Activated T-helper 1 cell treated with anti-CD3 and anti-CD28 coated beads, Interleukin-12 subunit alpha, Interleukin-12 subunit beta, Interleukin-2, Interleukin-4 antibody, amounts not matched to agents 30 ng/mL and 10 ng/mL and 1 ng/mL, durations not matched to agents 14 hours and 24 hours and 36 hours (primary cell): ENCODE results near the gene ERP27. TPM values are rescaled to one million over a fixed set of nuclear protein-coding genes. Genes with fewer than 3 reads are reported as not detected.

Source experiments
- DNase-seq: peaks from one replicate; pipeline ENCODE4 v3.0.0; 2021; ENCODE audit warnings: low spot score
- H3K27ac Mint-ChIP-seq: one replicate; pipeline ENCODE4 v1.8.0; 2021; ENCODE audit warnings: mild to moderate bottlenecking, mixed read lengths
- H3K27me3 Mint-ChIP-seq: one replicate; pipeline ENCODE4 v1.8.0; 2022; ENCODE audit warnings: mild to moderate bottlenecking, moderate library complexity, mixed read lengths; ENCODE audit not compliant: insufficient read depth
- H3K36me3 Mint-ChIP-seq: one replicate; pipeline ENCODE4 v1.8.0; 2021; ENCODE audit warnings: low read depth, mixed read lengths
- H3K4me1 Mint-ChIP-seq: one replicate; pipeline ENCODE4 v1.8.0; 2021; ENCODE audit warnings: low read depth, mixed read lengths
- H3K4me3 Mint-ChIP-seq: one replicate; pipeline ENCODE4 v1.8.0; 2021; ENCODE audit warnings: mild to moderate bottlenecking, moderate library complexity, mixed read lengths
- H3K9me3 Mint-ChIP-seq: one replicate; pipeline ENCODE4 v1.8.0; 2021; ENCODE audit warnings: mixed read lengths
- intact Hi-C: fragments of 100-400 bp; cut with micrococcal nuclease; formaldehyde crosslinking; loops from one replicate; pipeline ENCODE4 v1.15.1; 2024
- total RNA-seq: library from RNA; stranded (reverse); gene quantifications from 2 replicates; pipeline ENCODE4 v1.2.3, GENCODE V29; 2022

Gene ERP27
- total RNA-seq, 1 donor from 2014 or later: 2.2 TPM

DNA sequence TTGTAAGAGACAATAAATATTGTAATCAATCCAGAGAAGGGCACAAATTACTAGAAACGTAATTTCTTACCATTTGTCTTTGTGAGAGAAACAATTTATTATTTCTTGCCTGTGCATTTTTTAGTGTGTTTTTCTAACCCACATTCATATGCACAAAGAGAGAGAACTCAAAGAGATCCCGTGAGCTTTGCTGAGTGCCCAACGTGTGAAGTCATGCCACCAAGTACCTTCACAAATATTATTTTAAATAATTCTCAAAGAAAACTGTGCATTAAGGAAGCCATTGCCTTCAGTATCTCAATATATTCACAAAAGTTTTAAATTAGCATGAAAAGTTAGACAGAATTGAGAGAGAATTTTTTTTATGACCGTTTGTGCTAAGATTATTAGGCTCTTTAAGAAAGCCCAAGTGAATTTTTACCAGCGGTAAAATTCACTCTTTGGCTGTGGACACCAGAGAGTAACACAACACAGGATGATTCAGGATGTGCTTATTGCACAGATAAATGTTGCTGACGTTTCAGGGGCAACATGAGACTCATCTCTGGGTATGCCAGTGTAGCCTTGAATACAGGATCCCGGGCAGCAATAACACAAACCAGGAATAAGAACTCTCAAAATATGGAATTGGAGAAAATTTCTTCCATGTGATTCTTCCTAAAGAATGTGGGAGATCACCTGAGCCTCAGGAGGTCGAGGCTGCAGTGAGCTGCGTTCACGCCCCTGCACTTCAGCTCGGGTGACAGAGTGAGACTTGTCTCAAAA is 20.2 kb upstream of the ERP27 start:
- peaks cover 21% of the 10 kb centered on the region for H3K36me3 Mint-ChIP-seq
- peaks cover 69% of the 10 kb centered on the region for H3K4me1 Mint-ChIP-seq
- intact Hi-C loops: loop anchor here (5.0 kb wide), 1 partner anchor 591 kb away; the partner anchor contains the start of gene ATF7IP
- H3K27ac Mint-ChIP-seq: peak overlapping the region; percentile 97
- H3K9me3 Mint-ChIP-seq: no peaks in the 10 kb centered on the region
- H3K4me3 Mint-ChIP-seq: peak overlapping the region; percentile 97
- H3K27me3 Mint-ChIP-seq: no peaks in the 10 kb centered on the region
- no peak for DNase-seq

DNA sequence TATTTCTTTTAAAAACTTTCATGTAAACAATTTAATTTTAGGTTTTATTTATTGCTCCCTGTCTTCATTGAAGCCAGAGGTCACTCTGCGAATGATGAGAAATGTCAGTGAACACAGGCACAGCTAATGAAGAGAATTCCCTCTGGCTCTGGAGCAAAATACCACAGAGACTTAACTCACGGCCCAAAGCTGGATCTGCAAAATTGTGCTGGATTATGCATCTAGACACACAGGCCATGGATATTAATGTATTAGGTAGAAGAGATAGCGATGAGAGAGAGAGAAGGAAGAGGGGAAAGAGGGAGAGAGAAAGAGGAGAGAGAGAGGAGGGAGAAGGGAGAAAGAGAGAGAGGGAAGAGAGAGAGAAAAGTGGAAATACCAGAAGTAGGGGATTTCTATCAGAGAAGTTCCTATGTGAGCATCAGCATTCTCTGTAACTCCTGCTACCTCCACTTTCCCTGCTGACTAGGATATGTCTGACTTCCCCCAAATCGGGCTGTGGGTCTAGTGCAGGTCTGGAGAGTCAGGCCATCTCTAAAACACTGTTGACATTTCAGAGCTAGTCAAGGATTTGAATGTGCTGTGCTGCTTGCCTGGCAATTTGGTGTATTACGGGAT is 19.3 kb upstream of the ERP27 start:
- intact Hi-C loops: loop anchor here (5.0 kb wide), 1 partner anchor 590 kb away; the partner anchor contains the start of gene ATF7IP
- H3K27me3 Mint-ChIP-seq: no peaks in the 10 kb centered on the region
- H3K4me1 Mint-ChIP-seq: peaks cover 69% of the 10 kb centered on the region
- H3K27ac Mint-ChIP-seq: peak overlapping the region; percentile 97
- no peak for DNase-seq
- no peaks in the 10 kb centered on the region for H3K9me3 Mint-ChIP-seq
- peak overlapping the region; percentile 97 for H3K4me3 Mint-ChIP-seq
- peaks cover 21% of the 10 kb centered on the region for H3K36me3 Mint-ChIP-seq

DNA sequence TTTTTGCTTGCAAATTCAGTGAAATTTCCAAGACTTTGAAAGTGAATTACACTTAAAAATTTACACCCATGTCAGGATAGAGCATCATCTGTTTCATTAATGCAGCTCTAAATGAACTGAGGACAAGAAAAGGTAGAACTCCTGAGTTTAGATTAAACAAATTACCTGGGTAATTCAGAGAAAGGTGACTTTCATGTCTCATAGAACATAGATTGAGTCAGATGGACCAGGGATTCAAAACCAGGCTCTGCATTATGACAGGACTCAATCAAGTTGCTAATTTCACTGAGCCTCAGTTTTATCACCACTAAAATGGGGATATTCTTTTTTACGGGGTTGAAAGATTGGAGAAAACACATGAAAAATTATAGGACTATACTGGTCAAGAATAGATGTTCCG is 18.6 kb upstream of the ERP27 start:
- Mint-ChIP-seq H3K36me3 (peaks cover 24% of the 10 kb centered on the region), H3K9me3 (no peaks in the 10 kb centered on the region), H3K27me3 (no peaks in the 10 kb centered on the region), H3K4me1 (peaks cover 71% of the 10 kb centered on the region), H3K27ac (peak overlapping the region; percentile 97), H3K4me3 (peak overlapping the region; percentile 97)
- intact Hi-C loops: loop anchor here (5.0 kb wide), 1 partner anchor 590 kb away; the partner anchor contains the start of gene ATF7IP
- DNase-seq: no peak

DNA sequence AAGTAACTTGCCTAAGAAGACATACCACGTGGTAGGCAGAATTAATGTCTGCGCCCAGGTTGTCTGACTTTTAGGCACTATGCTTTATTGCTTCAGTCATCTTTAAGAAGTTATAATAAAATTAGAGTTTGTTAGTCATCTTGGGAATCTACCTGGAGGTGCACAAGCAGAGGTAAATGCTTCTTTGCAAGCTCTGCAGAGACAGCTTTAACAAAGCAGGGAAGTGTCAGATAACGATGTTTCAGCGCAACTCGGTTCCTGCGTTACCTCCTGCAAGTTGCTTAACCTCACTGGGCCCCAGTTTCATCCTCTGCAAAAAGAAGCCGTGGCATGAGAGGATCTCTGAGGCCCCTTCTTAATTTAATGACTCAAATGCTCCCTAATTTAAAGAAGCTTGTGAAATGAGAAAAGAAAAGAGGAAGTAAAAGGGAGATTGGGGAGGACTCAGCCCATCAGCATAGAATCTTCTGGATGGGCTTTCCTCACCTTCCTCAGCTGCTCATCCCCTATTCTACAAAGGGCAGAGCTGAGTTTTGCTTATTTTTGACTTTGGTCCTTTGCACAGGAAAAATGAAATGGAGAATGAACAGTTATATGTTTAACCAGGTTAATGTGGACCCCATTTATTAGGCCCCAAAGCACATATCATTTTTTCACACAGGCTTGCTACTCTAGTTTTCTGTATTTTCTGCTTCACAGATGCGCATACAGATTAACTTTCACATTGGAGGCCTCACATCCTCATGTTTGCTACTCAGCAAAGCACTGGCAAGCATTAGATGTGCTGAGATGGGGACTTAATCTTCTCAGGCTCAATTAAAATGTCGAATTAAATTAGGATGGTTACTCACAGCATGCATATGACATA is 17.9 kb upstream of the ERP27 start:
- H3K27me3 Mint-ChIP-seq: no peaks in the 10 kb centered on the region
- peak overlapping the region; percentile 97 for H3K4me3 Mint-ChIP-seq

DNA sequence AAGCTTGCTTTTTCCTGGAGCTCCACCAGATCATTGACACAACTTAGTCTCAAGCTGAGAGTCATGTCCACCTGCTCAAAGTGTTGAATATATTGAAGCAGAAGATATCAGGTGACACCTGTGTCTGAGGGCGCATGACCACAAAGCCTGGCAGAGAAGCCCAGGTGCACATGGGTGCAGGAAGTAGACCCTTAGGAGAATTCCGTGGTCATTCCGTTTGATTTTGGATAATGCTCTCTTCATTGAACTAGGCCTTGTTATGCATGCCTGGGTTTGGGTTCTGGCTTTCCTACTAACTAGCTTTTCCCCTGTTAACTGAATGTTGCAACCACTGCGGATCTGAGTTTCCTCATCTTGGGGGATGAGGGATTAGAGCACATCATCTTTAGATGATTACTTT is 15.9 kb upstream of the ERP27 start:
- H3K27ac Mint-ChIP-seq: peak overlapping the region; percentile 99
- H3K4me1 Mint-ChIP-seq: peaks cover 91% of the 10 kb centered on the region
- peak overlapping the region; percentile 77 for H3K4me3 Mint-ChIP-seq
- no peak for DNase-seq
- no peaks in the 10 kb centered on the region for H3K27me3 Mint-ChIP-seq
- H3K36me3 Mint-ChIP-seq: peaks cover 36% of the 10 kb centered on the region
- no peaks in the 10 kb centered on the region for H3K9me3 Mint-ChIP-seq
- intact Hi-C loops: loop anchor here (5.0 kb wide), 4 partner anchors 567 to 732 kb away; no protein-coding TSS in a partner anchor

More for the DNA sequence above, 17.9 kb upstream of the ERP27 start:
- H3K36me3 Mint-ChIP-seq: peaks cover 26% of the 10 kb centered on the region
- intact Hi-C loops: loop anchor here (5.0 kb wide), 1 partner anchor 589 kb away; the partner anchor contains the start of gene ATF7IP
- peak overlapping the region; percentile 97 for H3K27ac Mint-ChIP-seq
- H3K9me3 Mint-ChIP-seq: no peaks in the 10 kb centered on the region
- no peak for DNase-seq
- peaks cover 78% of the 10 kb centered on the region for H3K4me1 Mint-ChIP-seq

DNA sequence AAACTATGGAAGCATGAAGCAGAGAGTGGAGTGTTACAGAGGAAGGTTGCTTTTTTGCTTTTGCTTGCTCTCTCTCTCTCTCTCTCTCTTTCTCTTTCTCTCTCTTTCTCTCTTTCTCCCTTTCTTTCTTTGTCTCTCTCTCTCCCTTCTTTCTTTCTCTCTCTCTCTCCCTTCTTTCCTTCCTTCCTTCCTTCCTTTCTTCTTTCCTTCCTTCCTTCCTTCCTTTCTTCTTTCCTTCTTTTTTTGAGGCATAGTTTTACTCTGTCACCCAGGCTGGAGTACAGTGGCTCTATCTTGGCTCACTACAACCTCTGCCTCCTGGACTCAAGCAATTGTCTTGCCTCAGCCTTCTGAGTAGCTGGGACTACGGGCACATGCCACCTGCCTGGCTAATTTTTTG is 15.4 kb upstream of the ERP27 start:
- Mint-ChIP-seq H3K27ac (peak overlapping the region; percentile 99), H3K9me3 (no peaks in the 10 kb centered on the region), H3K27me3 (no peaks in the 10 kb centered on the region), H3K36me3 (peaks cover 39% of the 10 kb centered on the region), H3K4me3 (peak overlapping the region; percentile 77), H3K4me1 (peaks cover 91% of the 10 kb centered on the region)
- intact Hi-C loops: loop anchor here (5.0 kb wide), 4 partner anchors 566 to 731 kb away; no protein-coding TSS in a partner anchor
- no peak for DNase-seq

DNA sequence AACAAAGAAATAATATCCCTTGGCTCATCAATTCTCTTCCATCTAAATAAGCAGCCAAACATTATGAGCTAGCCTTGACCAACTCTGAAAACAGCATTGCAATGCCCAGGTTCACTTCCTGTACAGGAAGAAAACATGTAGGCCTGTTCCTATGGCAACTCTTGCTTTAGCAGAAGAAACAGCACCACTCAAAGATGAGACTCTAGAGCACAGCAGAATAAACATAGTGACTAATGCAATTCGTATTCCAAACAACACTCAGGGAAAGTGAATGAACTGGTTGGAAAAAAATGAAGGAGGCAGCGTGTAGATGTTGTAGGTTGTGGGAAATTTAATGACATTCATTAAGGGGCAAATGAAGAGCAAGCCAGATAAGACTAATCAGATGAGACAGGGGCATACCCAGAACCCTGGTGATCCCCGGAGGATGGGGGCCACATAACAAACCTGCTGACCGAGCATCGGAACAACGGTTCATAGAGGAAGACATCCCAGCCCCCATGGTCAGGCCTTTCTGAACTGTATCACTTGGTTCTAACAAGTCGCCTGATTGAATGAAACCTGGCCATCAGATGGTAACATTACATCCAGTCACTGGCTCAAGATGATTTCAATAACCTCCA is 14.1 kb upstream of the ERP27 start:
- peak overlapping the region; percentile 81 for H3K4me3 Mint-ChIP-seq
- peak; percentile 56 for DNase-seq

DNA sequence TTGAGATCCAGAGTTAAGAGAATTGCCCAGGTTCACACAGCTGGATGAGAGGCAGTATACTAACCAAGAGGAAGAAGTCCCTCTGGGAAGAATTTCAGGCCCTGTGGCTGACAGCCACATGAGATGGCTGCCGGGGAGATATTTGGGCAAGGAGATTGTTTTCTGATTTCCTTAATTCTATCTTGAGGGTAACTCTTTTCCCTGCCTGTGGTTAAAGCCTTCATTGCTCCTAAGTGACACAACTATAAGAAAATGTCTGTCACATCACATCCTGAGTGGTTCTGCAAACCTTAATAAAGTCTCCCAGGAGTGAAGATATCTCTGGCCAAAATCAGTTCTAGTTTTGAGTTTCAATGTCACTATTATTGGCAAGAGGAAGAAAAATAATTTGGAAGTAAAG is 13.5 kb upstream of the ERP27 start:
- peak overlapping the region; percentile 99 for H3K27ac Mint-ChIP-seq
- H3K36me3 Mint-ChIP-seq: peaks cover 44% of the 10 kb centered on the region
- H3K27me3 Mint-ChIP-seq: no peaks in the 10 kb centered on the region
- peaks cover 90% of the 10 kb centered on the region for H3K4me1 Mint-ChIP-seq
- intact Hi-C loops: loop anchor here (1.0 to 5.0 kb wide), 8 partner anchors 9 to 730 kb away; partner anchors contain the start of genes ARHGDIB, C12orf60 and WBP11
- H3K9me3 Mint-ChIP-seq: no peaks in the 10 kb centered on the region
- no peak for DNase-seq
- peak overlapping the region; percentile 81 for H3K4me3 Mint-ChIP-seq

More for the DNA sequence above, 14.1 kb upstream of the ERP27 start:
- intact Hi-C loops: loop anchor here (1.0 to 5.0 kb wide), 8 partner anchors 9 to 730 kb away; partner anchors contain the start of genes ARHGDIB, C12orf60 and WBP11
- Mint-ChIP-seq H3K36me3 (peaks cover 39% of the 10 kb centered on the region), H3K4me1 (peaks cover 90% of the 10 kb centered on the region), H3K9me3 (no peaks in the 10 kb centered on the region), H3K27ac (peak overlapping the region; percentile 99), H3K27me3 (no peaks in the 10 kb centered on the region)

DNA sequence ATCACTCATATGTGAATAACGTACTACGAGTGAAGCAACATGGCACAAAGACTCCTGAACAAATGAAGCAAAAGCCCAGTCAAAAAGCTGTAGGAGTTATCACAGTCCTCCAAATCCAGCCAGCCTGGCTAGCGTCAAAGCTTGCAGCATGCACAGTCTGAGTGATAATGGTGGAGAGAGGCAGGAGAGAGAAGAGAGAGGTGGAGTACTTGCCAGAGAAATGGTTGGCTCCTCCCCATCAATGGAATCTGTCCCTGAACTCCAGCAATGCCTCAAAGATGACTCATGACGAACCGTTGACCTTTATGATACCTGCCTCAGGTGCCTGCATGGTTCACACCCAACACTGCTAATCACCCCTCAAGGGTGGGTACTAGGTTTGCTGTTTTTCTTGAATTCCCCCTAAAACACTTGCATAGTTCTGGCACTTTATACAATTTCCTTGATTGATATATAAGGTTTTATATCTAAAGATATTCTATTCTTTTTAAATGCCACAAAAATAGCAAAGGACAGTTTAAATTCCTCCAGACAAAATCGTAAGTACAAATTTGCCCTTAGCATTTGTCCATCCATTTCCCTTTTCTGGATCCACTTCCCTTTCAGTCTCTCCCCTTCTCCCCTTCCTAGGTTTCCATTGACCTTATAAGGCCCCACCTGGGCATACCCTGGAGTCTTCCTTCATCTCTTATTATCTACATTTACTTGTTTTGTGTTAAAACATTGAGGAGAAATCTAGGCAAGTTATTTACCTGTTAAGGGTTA is 12.8 kb upstream of the ERP27 start:
- peak overlapping the region; percentile 81 for H3K4me3 Mint-ChIP-seq
- H3K4me1 Mint-ChIP-seq: peaks cover 90% of the 10 kb centered on the region
- peaks cover 51% of the 10 kb centered on the region for H3K36me3 Mint-ChIP-seq
- no peaks in the 10 kb centered on the region for H3K27me3 Mint-ChIP-seq
- DNase-seq: no peak
- H3K9me3 Mint-ChIP-seq: no peaks in the 10 kb centered on the region
- peak overlapping the region; percentile 99 for H3K27ac Mint-ChIP-seq
- intact Hi-C loops: loop anchor here (1.0 to 5.0 kb wide), 5 partner anchors 181 to 729 kb away; no protein-coding TSS in a partner anchor

DNA sequence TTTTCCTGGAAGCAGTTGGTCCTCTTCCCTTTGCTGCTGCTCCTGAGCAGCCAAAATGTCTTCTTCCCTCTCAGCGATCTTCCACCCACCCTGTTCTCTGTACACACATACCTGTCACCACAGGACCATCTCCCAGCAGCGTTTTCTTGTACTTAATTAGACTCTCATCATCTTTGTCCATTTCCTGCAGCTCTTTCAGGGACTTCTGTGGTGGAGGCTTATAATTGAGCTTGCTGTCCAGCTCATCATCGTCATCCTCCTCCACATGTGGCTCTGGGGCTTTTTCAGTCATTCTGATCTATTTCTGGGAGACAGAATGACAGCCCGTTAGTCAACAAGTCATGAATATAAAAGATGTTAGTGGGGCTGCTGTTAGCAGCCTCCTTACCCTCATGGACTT is 12.1 kb upstream of the ERP27 start:
- Mint-ChIP-seq H3K27me3 (no peaks in the 10 kb centered on the region), H3K4me1 (peaks cover 93% of the 10 kb centered on the region), H3K4me3 (peak overlapping the region; percentile 79), H3K27ac (peak overlapping the region; percentile 99), H3K36me3 (peaks cover 59% of the 10 kb centered on the region), H3K9me3 (no peaks in the 10 kb centered on the region)
- no peak for DNase-seq
- intact Hi-C loops: loop anchor here (1.0 to 5.0 kb wide), 5 partner anchors 180 to 728 kb away; no protein-coding TSS in a partner anchor

DNA sequence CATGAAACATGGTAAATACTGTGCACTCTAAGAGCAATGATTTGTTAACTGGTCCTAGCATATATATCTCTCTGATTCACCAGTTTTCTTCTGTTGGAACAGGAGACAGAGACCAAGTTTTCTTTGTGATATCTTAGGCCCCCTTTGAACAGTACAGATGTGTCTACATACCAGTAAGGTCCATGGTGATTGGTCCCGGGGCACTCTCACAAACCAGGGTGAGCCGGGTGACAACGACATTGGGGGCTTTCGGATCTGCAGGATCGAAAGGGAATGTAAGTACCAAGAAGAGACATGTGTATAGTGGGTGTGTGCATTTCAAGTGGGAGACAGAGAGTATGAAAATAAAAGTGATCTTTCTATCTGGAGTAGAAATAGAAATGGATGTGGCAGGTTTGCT is 11.3 kb upstream of the ERP27 start:
- Mint-ChIP-seq H3K4me1 (peaks cover 98% of the 10 kb centered on the region), H3K9me3 (no peaks in the 10 kb centered on the region), H3K36me3 (peaks cover 67% of the 10 kb centered on the region), H3K4me3 (peak overlapping the region; percentile 79), H3K27ac (peak overlapping the region; percentile 99), H3K27me3 (no peaks in the 10 kb centered on the region)
- intact Hi-C loops: loop anchor here (1.0 to 5.0 kb wide), 7 partner anchors 17 to 727 kb away; no protein-coding TSS in a partner anchor
- no peak for DNase-seq
